DOHH2 (cell line): ENCODE data around the gene APLNR.
"Not testable (repeated sequence)": the region's sequence is repeated elsewhere in the genome, so short reads cannot be mapped to it uniquely, and the experiment has no call there.

Experiments used
- H3F3A ChIP-seq: fragments of 200-600 bp; sonication (generic), shearing (Covaris generic); 2 replicates; pipeline ENCODE4 v1.6.0; 2016; ENCODE audit warnings: antibody characterized with exemption, mild to moderate bottlenecking; ENCODE audit not compliant: control insufficient read depth, insufficient read depth
- H3K27ac ChIP-seq: fragments of 200-600 bp; sonication (generic); 2 replicates; pipeline ENCODE4 v1.5.1; 2014; ENCODE audit warnings: low read depth, mild to moderate bottlenecking, low read length, moderate library complexity
- H3K27me3 ChIP-seq: fragments of 200-600 bp; sonication (generic); 2 replicates; pipeline ENCODE4 v1.6.1; 2014; ENCODE audit warnings: mild to moderate bottlenecking, low read length, mixed read lengths; ENCODE audit not compliant: control insufficient read depth
- H3K36me3 ChIP-seq: fragments of 200-600 bp; sonication (generic); 2 replicates; pipeline ENCODE4 v1.6.1; 2014; ENCODE audit warnings: mild to moderate bottlenecking, low read length, moderate library complexity, mixed read lengths; ENCODE audit not compliant: control insufficient read depth
- H3K4me1 ChIP-seq: fragments of 200-600 bp; sonication (generic); 2 replicates; pipeline ENCODE4 v1.6.1; 2014; ENCODE audit warnings: mild to moderate bottlenecking, low read length, mixed read lengths; ENCODE audit not compliant: control insufficient read depth
- H3K4me2 ChIP-seq: fragments of 200-600 bp; sonication (generic); 2 replicates; pipeline ENCODE4 v1.6.0; 2014; ENCODE audit warnings: mild to moderate bottlenecking, low read length, moderate library complexity
- H3K4me3 ChIP-seq: fragments of 200-600 bp; sonication (generic); 2 replicates; pipeline ENCODE4 v1.5.1; 2014; ENCODE audit warnings: mild to moderate bottlenecking, low read length, mixed read lengths
- H3K79me2 ChIP-seq: fragments of 200-600 bp; sonication (generic); 2 replicates; pipeline ENCODE4 v1.6.1; 2014; ENCODE audit warnings: mild to moderate bottlenecking, low read length, mixed read lengths; ENCODE audit not compliant: control insufficient read depth
- H3K9me2 ChIP-seq: fragments of 200-600 bp; sonication (generic); replicated peaks from 2 replicates; pipeline ENCODE4 v1.6.1; 2014; ENCODE audit warnings: mild to moderate bottlenecking, low read length, mixed read lengths; ENCODE audit not compliant: control insufficient read depth
- H3K9me3 ChIP-seq: fragments of 200-600 bp; sonication (generic); 2 replicates; pipeline ENCODE4 v1.6.1; 2014; ENCODE audit warnings: antibody characterized with exemption, low read length, mixed read lengths; ENCODE audit not compliant: control insufficient read depth, insufficient read depth
- H4K20me1 ChIP-seq: fragments of 200-600 bp; sonication (generic); 2 replicates; pipeline ENCODE4 v1.6.0; 2014; ENCODE audit warnings: low read depth, mild to moderate bottlenecking, antibody characterized with exemption, low read length, moderate library complexity; ENCODE audit not compliant: control insufficient read depth, insufficient read depth
- CTCF ChIP-seq: fragments of 200-600 bp; sonication (generic); IDR thresholded peaks from one replicate; pipeline ENCODE4 v1.5.1; 2014; ENCODE audit warnings: antibody characterized with exemption, mild to moderate bottlenecking, low read depth, low read length; ENCODE audit not compliant: poor library complexity, severe bottlenecking
- EZH2phosphoT487 ChIP-seq: fragments of 200-600 bp; sonication (generic); IDR thresholded peaks from 2 replicates; pipeline ENCODE4 v1.6.1; 2017; ENCODE audit warnings: borderline replicate concordance, mild to moderate bottlenecking, antibody characterized with exemption, low read length, moderate library complexity, mixed read lengths

APLNR gene

GRCh38 chr11:57237204-57237681, at the start of gene APLNR:
Gene APLNR (minus strand): TSS chr11:57237250. CDS start chr11:57237004, 246 bp downstream.
- Histone ChIP-seq H3K79me2 (no peaks in the 10 kb centered on the region), H3K27ac (no peak within 1 kb of the TSS), H3K4me2 (no peak within 1 kb of the TSS), H3K36me3 (no peaks in the 10 kb centered on the region), H3K9me2 (no peaks in the 10 kb centered on the region), H4K20me1 (no peaks in the 10 kb centered on the region), H3F3A (no peaks in the 10 kb centered on the region), H3K27me3 (peaks cover 14% of the 10 kb centered on the region), H3K4me1 (no peaks in the 10 kb centered on the region), H3K9me3 (no peaks in the 10 kb centered on the region), H3K4me3 (no peak within 1 kb of the TSS)
- no peak for TF ChIP-seq CTCF
- TF ChIP-seq EZH2phosphoT487 = no peak

GRCh38 chr11:57283231-57283990, 46.4 kb upstream of the APLNR start:
- peaks cover 4% of the 10 kb centered on the region; the same call in 1 of the 2 replicates for H3K27me3 ChIP-seq
- H4K20me1 ChIP-seq = no peaks in the 10 kb centered on the region
- H3K9me3 ChIP-seq = no peaks in the 10 kb centered on the region
- TF ChIP-seq CTCF (no peak), EZH2phosphoT487 (no peak)
- H3K36me3 ChIP-seq = no peaks in the 10 kb centered on the region
- H3K27ac ChIP-seq = no peak overlapping the region
- no peaks in the 10 kb centered on the region for H3K4me1 ChIP-seq
- H3K79me2 ChIP-seq = no peaks in the 10 kb centered on the region
- no peak overlapping the region for H3K4me2 ChIP-seq
- no peaks in the 10 kb centered on the region; the same call in 1 of the 2 replicates for H3K9me2 ChIP-seq
- no peak overlapping the region for H3K4me3 ChIP-seq
- H3F3A ChIP-seq = no peaks in the 10 kb centered on the region

- peaks cover 18% of the 10 kb centered on the region for H3K27me3 ChIP-seq
- not testable (repeated sequence) for H3K4me2 ChIP-seq, H3K9me3 ChIP-seq, H3K4me3 ChIP-seq, H3K27ac ChIP-seq, H3K36me3 ChIP-seq, H3K79me2 ChIP-seq, H3K9me2 ChIP-seq, H3K4me1 ChIP-seq, H3F3A ChIP-seq, H4K20me1 ChIP-seq
These were observed 44.5 kb upstream of the APLNR start for GRCh38 chr11:57281546-57281945.

GRCh38 chr11:57279116-57279515, 42.1 kb upstream of the APLNR start:
- no peak for TF ChIP-seq EZH2phosphoT487
- no peak for TF ChIP-seq CTCF
- Histone ChIP-seq H3K79me2 (no peaks in the 10 kb centered on the region), H3K4me2 (no peak overlapping the region), H3K9me3 (no peaks in the 10 kb centered on the region), H3K27ac (no peak overlapping the region), H3K4me3 (no peak overlapping the region), H3K4me1 (no peaks in the 10 kb centered on the region), H3K27me3 (peaks cover 31% of the 10 kb centered on the region), H3K9me2 (no peaks in the 10 kb centered on the region), H4K20me1 (no peaks in the 10 kb centered on the region), H3F3A (no peaks in the 10 kb centered on the region), H3K36me3 (no peaks in the 10 kb centered on the region)
